Caco-2 (cell line): ENCODE data around the gene TENM4. TPM values are rescaled to one million over a fixed set of nuclear protein-coding genes. Genes with fewer than 3 reads are reported as not detected.
A peak's percentile ranks its signal among the peaks of the same experiment; 100 is the strongest.

Source experiments
- BruUV-seq: library from RNA; stranded (reverse); fragments of 400-500 nt; replicated peaks from 2 replicates; lab custom pipeline; 2021; lab: Mats Ljungman, UMichigan
- CTCF ChIA-PET: fragments of 300-600 bp; sonication (Branson Sonifier 250); formaldehyde crosslinking; loops from one replicate; lab custom pipeline; 2022; ENCODE audit warnings: antibody characterized with exemption; lab: Charles Lee
- POLR2A ChIA-PET: fragments of 300-600 bp; sonication (Branson Sonifier 250); formaldehyde crosslinking; loops from one replicate; lab custom pipeline; 2022; ENCODE audit warnings: antibody characterized with exemption; lab: Charles Lee
- DNase-seq, 2 experiments: peaks; one replicate each; pipeline versions ENCODE4 v3.0.0 to v3.0.0-alpha.2; 2020 to 2022
- H3K27me3 ChIP-seq: replicated peaks from 2 replicates; pipeline ENCODE4 v1.6.0; 2011; ENCODE audit warnings: low read length; ENCODE audit not compliant: control insufficient read depth, insufficient read depth
- H3K36me3 ChIP-seq: 2 replicates; pipeline ENCODE4 v1.5.1; 2011; ENCODE audit warnings: low read length; ENCODE audit not compliant: control insufficient read depth, insufficient read depth
- H3K4me1 ChIP-seq: fragments of 250-450 bp; sonication (Bioruptor Pico); 2 replicates; pipeline ENCODE4 v1.5.1; 2020; ENCODE audit warnings: mild to moderate bottlenecking
- H3K4me3 ChIP-seq: 2 replicates; pipeline ENCODE4 v1.5.1; 2011; ENCODE audit warnings: low read depth, mild to moderate bottlenecking, control low read depth, low read length
- H3K9me3 ChIP-seq: fragments of 250-450 bp; sonication (Bioruptor Pico); 2 replicates; pipeline ENCODE4 v1.5.1; 2020; ENCODE audit warnings: mild to moderate bottlenecking, moderate library complexity
- H3K27ac Mint-ChIP-seq: one replicate; pipeline ENCODE4 v1.8.0; 2022; ENCODE audit warnings: mixed read lengths; ENCODE audit not compliant: unreplicated experiment
- H3K27me3 Mint-ChIP-seq: one replicate; pipeline ENCODE4 v1.8.0; 2022; ENCODE audit warnings: mixed read lengths; ENCODE audit not compliant: insufficient read depth, unreplicated experiment
- H3K36me3 Mint-ChIP-seq: one replicate; pipeline ENCODE4 v1.8.0; 2022; ENCODE audit warnings: mild to moderate bottlenecking, mixed read lengths; ENCODE audit not compliant: insufficient read depth, unreplicated experiment
- H3K4me1 Mint-ChIP-seq: one replicate; pipeline ENCODE4 v1.8.0; 2022; ENCODE audit warnings: low read depth, mixed read lengths; ENCODE audit not compliant: unreplicated experiment
- H3K4me3 Mint-ChIP-seq: one replicate; pipeline ENCODE4 v1.8.0; 2022; ENCODE audit warnings: mild to moderate bottlenecking, moderate library complexity, mixed read lengths; ENCODE audit not compliant: unreplicated experiment
- H3K9me3 Mint-ChIP-seq: one replicate; pipeline ENCODE4 v1.8.0; 2022; ENCODE audit warnings: mixed read lengths; ENCODE audit not compliant: unreplicated experiment
- CTCF ChIP-seq, 2 experiments: fragments of 200-600 bp in 1 of 2; IDR thresholded peaks; 1 replicate in 1 of 2; 2 replicates in 1 of 2; pipeline versions ENCODE4 v1.5.1 to v1.8.0; 2011 to 2022; ENCODE audit warnings: antibody characterized with exemption in 1 of 2, control low read depth in 1 of 2, inconsistent platforms in 1 of 2, low read depth in 1 of 2, low read length in 1 of 2, mild to moderate bottlenecking in 1 of 2, moderate library complexity in 1 of 2; ENCODE audit not compliant: insufficient read depth in 1 of 2, severe bottlenecking in 1 of 2, unreplicated experiment in 1 of 2
- intact Hi-C: fragments of 100-400 bp; cut with micrococcal nuclease; formaldehyde crosslinking; loops from one replicate; pipeline ENCODE4 v1.10.0; 2022; ENCODE audit not compliant: unreplicated experiment
- total RNA-seq: library from RNA; stranded (reverse); gene quantifications from 2 replicates; pipeline ENCODE4 v1.2.3, GENCODE V29; 2022

TENM4 gene
- total RNA-seq, 1 experiment from 2014 or later: 1.1 TPM

GRCh38 chr11:79396001-79396400 lies 44.8 kb downstream of the TENM4 start:
- Histone ChIP-seq H3K9me3 (no peaks in the 10 kb centered on the region), H3K27me3 (no peaks in the 10 kb centered on the region; the same call in 1 of the 2 replicates), H3K4me3 (no peak overlapping the region), H3K36me3 (no peaks in the 10 kb centered on the region), H3K4me1 (peaks cover 9% of the 10 kb centered on the region)
- intact Hi-C loops: no loop called here
- DNase-seq: no peak
- TF ChIP-seq CTCF (IDR thresholded peaks at IDR 0.05; ENCODE audit: insufficient read depth in 1 of 2, low read depth in 1 of 2, low read length in 1 of 2, severe bottlenecking in 1 of 2, unreplicated experiment in 1 of 2): no peak
- H3K9me3 Mint-ChIP-seq: no peaks in the 10 kb centered on the region
- ChIA-PET POLR2A (no interaction called here), CTCF (no interaction called here)
- no peak overlapping the region for H3K4me3 Mint-ChIP-seq
- peaks cover 8% of the 10 kb centered on the region for H3K4me1 Mint-ChIP-seq
- H3K36me3 Mint-ChIP-seq: no peaks in the 10 kb centered on the region
- H3K27me3 Mint-ChIP-seq: peaks cover 3% of the 10 kb centered on the region
- no TSS peak for BruUV-seq
- H3K27ac Mint-ChIP-seq: no peak overlapping the region

GRCh38 chr11:79393362-79394043 lies 47.3 kb downstream of the TENM4 start:
- Mint-ChIP-seq H3K27ac (no peak overlapping the region), H3K27me3 (peaks cover 3% of the 10 kb centered on the region), H3K4me3 (no peak overlapping the region), H3K4me1 (peaks cover 8% of the 10 kb centered on the region), H3K36me3 (no peaks in the 10 kb centered on the region), H3K9me3 (no peaks in the 10 kb centered on the region)
- no peak overlapping the region for H3K4me3 ChIP-seq
- intact Hi-C loops: no loop called here
- ChIA-PET POLR2A (no interaction called here), CTCF (no interaction called here)
- peak; percentile 55 to 78 for DNase-seq
- peaks cover 9% of the 10 kb centered on the region for H3K4me1 ChIP-seq
- H3K36me3 ChIP-seq: no peaks in the 10 kb centered on the region
- BruUV-seq: no TSS peak
- 0 out of 2 replicates have a peak, but pooled peaks cover 1% of the 10 kb centered on the region for H3K27me3 ChIP-seq
- TF ChIP-seq CTCF (IDR thresholded peaks at IDR 0.05; ENCODE audit: insufficient read depth in 1 of 2, low read depth in 1 of 2, low read length in 1 of 2, severe bottlenecking in 1 of 2, unreplicated experiment in 1 of 2): peak in 1 of 2 experiments; percentile 37
- H3K9me3 ChIP-seq: no peaks in the 10 kb centered on the region

- CTCF ChIA-PET: interaction anchor here (0.5 kb wide), 1 partner anchor 82 kb away, joined by 3 read pairs; no protein-coding TSS in a partner anchor
- POLR2A ChIA-PET: no interaction called here
- no TSS peak for BruUV-seq
- no peaks in the 10 kb centered on the region for H3K36me3 Mint-ChIP-seq
- no peak for TF ChIP-seq CTCF (IDR thresholded peaks at IDR 0.05; ENCODE audit: insufficient read depth in 1 of 2, low read depth in 1 of 2, low read length in 1 of 2, severe bottlenecking in 1 of 2, unreplicated experiment in 1 of 2)
- no peak for DNase-seq
- peaks cover 3% of the 10 kb centered on the region for H3K27me3 Mint-ChIP-seq
- no peaks in the 10 kb centered on the region for H3K9me3 ChIP-seq
- no peak overlapping the region for H3K4me3 ChIP-seq
- intact Hi-C loops: no loop called here
- no peak overlapping the region for H3K27ac Mint-ChIP-seq
- peaks cover 8% of the 10 kb centered on the region for H3K4me1 Mint-ChIP-seq
- H3K4me1 ChIP-seq: peaks cover 9% of the 10 kb centered on the region
- H3K36me3 ChIP-seq: no peaks in the 10 kb centered on the region
- H3K4me3 Mint-ChIP-seq: no peak overlapping the region
- H3K9me3 Mint-ChIP-seq: no peaks in the 10 kb centered on the region
- 0 out of 2 replicates have a peak, but pooled peaks cover 1% of the 10 kb centered on the region for H3K27me3 ChIP-seq
Observed at GRCh38 chr11:79392161-79392560, 48.7 kb downstream of the TENM4 start.
